HT-29 (cell line): ENCODE results near the gene NDUFAB1. TPM values are rescaled to one million over a fixed set of nuclear protein-coding genes. Genes with fewer than 3 reads are reported as not detected.
A peak's percentile ranks its signal among the peaks of the same experiment; 100 is the strongest.
"Not testable (repeated sequence)": the region's sequence is repeated elsewhere in the genome, so short reads cannot be mapped to it uniquely, and the experiment has no call there.

Experiments
- DNase-seq: peaks from one replicate; pipeline ENCODE4 v3.0.0-alpha.2; 2015; ENCODE audit warnings: low spot score
- total RNA-seq: library from RNA; depleted of rRNA; stranded (reverse); fragments of >200 nt; shearing (Covaris generic); gene quantifications from 2 replicates; pipeline ENCODE4 v1.2.3, GENCODE V29; 2014; rRNA removed

The NDUFAB1 gene
- total RNA-seq, 1 experiment from 2014 or later = 279 TPM

GRCh38 chr16:23556881-23557778, 39.0 kb downstream of the NDUFAB1 start, which contains the start of the genes EARS2 and UBFD1:
EARS2 (minus strand) TSS chr16:23557350; CDS start chr16:23557343, 7 bp downstream.
UBFD1 (plus strand) TSS chr16:23557727; CDS start chr16:23557743, 16 bp downstream.
- DNase-seq = peak; percentile 99

- DNase-seq = no peak
Measured at GRCh38 chr16:23554536-23554935, 41.6 kb downstream of the NDUFAB1 start.

- DNase-seq = no peak
Measured at GRCh38 chr16:23552161-23552560, 44.0 kb downstream of the NDUFAB1 start.

GRCh38 chr16:23549938-23550337, 46.2 kb downstream of the NDUFAB1 start:
- DNase-seq = no peak

DNA sequence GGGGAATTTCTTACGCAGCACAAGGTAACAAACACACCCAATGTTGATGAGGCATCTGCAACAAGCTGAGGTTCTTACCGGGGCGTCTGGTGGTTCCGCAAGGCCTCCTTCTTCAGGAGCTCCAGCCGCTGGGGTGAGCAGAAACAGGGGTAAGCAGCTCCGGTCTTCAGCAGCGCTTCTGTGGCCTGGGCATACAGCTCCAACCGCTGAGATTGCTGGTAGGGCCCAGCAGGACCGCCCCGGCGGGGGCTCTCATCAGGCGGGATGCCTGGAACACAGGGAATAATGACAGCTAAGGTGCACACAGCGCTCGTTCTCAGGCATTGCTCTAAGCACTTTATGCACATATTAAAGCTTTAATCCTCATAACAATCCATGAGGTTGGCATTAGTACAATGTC, 51.7 kb downstream of the NDUFAB1 start:
- DNase-seq = no peak

DNA sequence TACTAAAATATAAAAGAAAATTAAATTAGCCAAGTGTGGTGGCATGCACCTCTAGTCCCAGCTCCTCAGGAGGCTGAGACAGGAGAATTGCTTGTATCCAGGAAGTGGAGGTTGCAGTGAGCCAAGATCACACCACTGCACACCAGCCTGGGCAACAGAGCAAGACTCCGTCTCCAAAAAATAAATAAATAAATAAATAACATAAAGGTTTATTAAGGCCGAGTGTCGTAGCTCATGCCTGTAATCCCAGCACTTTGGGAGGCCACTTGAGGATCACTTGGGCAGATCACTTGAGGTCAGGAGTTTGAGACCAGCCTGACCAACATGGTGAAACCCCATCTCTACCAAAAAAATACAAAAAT, 55.3 kb downstream of the NDUFAB1 start:
- not testable (repeated sequence) for DNase-seq

DNA sequence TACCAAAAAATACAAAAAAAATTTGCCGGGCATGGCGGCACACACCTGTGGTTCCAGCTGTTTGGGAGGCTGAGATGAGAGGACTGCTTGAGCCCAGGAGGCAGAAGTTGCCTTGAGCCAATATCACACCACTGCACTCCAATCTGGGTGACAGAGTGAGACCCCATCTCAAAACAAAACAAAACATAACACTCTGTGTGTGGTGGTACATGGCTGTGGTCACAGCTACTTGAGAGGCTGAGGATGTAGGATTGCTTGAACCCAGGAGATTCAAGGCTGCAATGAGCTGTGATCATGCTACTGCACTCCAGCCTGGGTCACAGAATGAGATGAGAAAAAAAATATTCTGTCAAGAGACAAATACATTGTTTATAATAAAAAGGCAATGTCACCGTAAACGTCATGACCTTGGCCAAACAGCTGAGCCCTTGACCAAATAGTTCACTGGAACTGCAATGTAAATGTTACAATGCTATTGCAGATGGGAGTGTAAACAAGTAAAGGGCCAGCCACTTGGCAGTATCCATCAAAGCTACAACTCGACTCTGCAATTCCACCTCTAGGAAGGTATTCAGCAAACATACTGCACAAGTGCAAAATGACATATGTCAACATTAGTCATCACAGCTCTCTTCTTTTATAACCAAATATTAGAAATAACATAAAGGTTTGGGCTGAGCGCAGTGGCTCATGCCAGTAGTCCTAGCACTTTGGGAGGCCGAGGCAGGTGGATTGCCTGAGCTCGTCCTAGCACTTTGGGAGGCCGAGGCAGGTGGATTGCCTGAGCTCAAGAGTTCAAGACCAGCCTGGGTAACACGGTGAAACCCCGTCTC, 55.9 kb downstream of the NDUFAB1 start:
- DNase-seq = no peak

DNA sequence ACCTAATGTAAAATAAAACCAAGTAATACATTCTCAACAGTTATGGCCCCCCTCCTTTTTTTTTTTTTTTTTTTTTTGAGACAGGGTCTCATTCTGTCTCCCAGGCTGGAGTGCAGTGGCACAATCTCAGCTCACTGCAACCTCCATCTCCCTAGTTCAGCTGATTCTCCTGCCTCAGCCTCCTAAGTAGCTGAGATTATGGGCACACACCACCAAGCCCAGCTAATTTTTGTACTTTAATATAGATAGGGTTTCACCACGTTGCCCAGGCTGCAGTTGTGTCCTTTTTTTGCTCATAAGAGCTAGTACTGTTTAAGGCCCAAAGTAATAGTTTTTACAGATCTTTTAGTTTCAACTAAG, 57.2 kb downstream of the NDUFAB1 start:
- DNase-seq = no peak

DNA sequence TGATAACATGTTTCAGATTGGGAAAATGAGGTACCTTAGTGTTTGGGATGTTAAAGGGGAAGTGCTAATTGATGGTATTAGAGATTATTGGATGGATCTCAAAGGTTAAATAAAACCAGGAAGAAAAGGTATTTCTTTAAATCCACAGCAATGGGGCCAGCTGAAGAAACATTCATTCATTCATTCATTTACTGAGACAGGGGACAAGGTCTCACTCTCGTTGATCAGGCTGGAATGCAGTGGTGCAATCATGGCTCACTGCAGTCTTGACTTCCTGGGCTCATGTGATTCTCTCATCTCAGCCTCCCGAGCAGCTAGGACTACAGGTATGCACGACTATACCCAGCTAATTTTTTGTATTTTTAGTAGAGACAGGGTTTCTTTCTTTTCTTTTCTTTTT, 58.7 kb downstream of the NDUFAB1 start:
- DNase-seq = no peak

DNA sequence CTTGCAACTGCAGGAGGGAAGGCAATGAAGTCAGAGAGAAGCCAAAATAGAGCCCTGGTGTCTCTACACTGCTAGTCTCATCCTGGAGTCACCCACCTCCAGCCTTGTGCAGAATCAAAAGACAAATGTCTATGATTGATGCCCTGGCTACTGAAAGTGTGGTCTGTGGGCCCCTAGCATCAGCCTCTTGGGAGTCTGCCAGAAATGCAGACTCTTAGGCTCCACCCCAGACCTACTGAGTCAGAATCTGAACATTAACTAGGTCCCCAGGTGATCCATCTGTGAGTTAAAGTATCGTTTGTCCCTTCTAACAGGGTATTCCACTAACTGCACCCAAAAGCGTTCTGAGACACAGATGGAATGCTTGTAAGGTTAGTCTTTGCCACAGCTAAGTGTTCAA, 60.2 kb downstream of the NDUFAB1 start:
- no peak for DNase-seq

GRCh38 chr16:23534868-23535860, 61.0 kb downstream of the NDUFAB1 start:
- no peak for DNase-seq

DNA sequence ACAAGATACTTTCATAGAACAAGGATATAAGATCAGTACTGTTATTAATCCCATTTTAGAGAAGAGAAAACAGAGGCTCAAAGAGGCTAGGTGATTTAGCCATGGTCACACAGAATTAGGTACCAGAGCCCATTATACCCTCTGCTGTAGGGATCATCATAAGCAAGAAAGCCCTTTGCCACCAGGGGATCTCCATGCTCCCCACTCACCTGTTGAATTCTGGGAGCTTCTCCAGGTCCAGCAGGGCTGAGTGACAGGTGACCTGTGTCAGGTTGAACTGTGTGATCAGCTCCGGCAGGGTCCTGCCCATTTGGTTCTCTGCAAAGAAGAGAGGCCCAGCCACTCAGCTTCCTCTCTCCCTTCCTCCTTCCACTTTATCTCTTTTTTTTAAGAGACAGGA, 63.7 kb downstream of the NDUFAB1 start:
- DNase-seq = no peak

Other genes starting within 250 kb of the NDUFAB1 start
- gene COG7, start 143.1 kb downstream of the NDUFAB1 start, total RNA-seq = 17.5 and 18.3 TPM in 2 replicates
- 25.9 and 45.9 TPM in 2 replicates for gene GGA2, start 85.8 kb downstream of the NDUFAB1 start, total RNA-seq
- 64.7 and 83.3 TPM in 2 replicates for gene EARS2, start 39.0 kb downstream of the NDUFAB1 start, total RNA-seq
- gene UBFD1, start 38.6 kb downstream of the NDUFAB1 start, total RNA-seq = 67.3 and 94.4 TPM in 2 replicates
- 7.0 and 7.9 TPM in 2 replicates for gene PALB2, start 45.0 kb upstream of the NDUFAB1 start, total RNA-seq
- gene DCTN5, start 45.1 kb upstream of the NDUFAB1 start, total RNA-seq = 38.5 and 51.3 TPM in 2 replicates
- 90.6 and 99.6 TPM in 2 replicates for gene PLK1, start 82.6 kb upstream of the NDUFAB1 start, total RNA-seq
- 24.2 and 42.9 TPM in 2 replicates for gene ERN2, start 116.9 kb upstream of the NDUFAB1 start, total RNA-seq
- 0.08 and 0.56 TPM in 2 replicates for gene CHP2, start 158.7 kb upstream of the NDUFAB1 start, total RNA-seq
- not detected in 2 replicates for gene PRKCB, start 239.7 kb upstream of the NDUFAB1 start, total RNA-seq